Activated naive CD4-positive, alpha-beta T cell treated with anti-CD3 and anti-CD28 coated beads for 36 hours (primary cell): ENCODE results near the gene TMEM176A. TPM values are rescaled to one million over a fixed set of nuclear protein-coding genes. Genes with fewer than 3 reads are reported as not detected.

Experiments used
- CTCF ChIA-PET: fragments of 350-600 bp; sonication (Branson Sonifier 250); formaldehyde crosslinking; loops from one replicate; lab custom pipeline; 2021; ENCODE audit warnings: antibody characterized with exemption; lab: Charles Lee
- DNase-seq: peaks from one replicate; pipeline ENCODE4 v3.0.0-alpha.2; 2020
- H3K27ac Mint-ChIP-seq: one replicate; pipeline ENCODE4 v1.8.0; 2021; ENCODE audit warnings: mild to moderate bottlenecking, mixed read lengths
- H3K27me3 Mint-ChIP-seq: one replicate; pipeline ENCODE4 v1.8.0; 2021; ENCODE audit warnings: low read depth, mixed read lengths
- H3K36me3 Mint-ChIP-seq: one replicate; pipeline ENCODE4 v1.8.0; 2021; ENCODE audit warnings: low read depth, mixed read lengths
- H3K4me1 Mint-ChIP-seq: one replicate; pipeline ENCODE4 v1.8.0; 2021; ENCODE audit warnings: low read depth, mixed read lengths
- H3K4me3 Mint-ChIP-seq: one replicate; pipeline ENCODE4 v1.8.0; 2021; ENCODE audit warnings: mild to moderate bottlenecking, moderate library complexity, mixed read lengths
- H3K9me3 Mint-ChIP-seq: one replicate; pipeline ENCODE4 v1.8.0; 2021; ENCODE audit warnings: mixed read lengths
- intact Hi-C: fragments of 100-400 bp; cut with micrococcal nuclease; formaldehyde crosslinking; loops from one replicate; pipeline ENCODE4 v1.15.1; 2023
- total RNA-seq, 2 experiments: library from RNA; stranded (reverse); gene quantifications; one replicate each; pipeline ENCODE4 v1.2.3, GENCODE V29; 2021

The TMEM176A gene
- total RNA-seq, 2 experiments from 2014 or later = not detected

- Mint-ChIP-seq H3K27ac (no peak overlapping the region), H3K27me3 (peaks cover 2% of the 10 kb centered on the region), H3K36me3 (no peaks in the 10 kb centered on the region), H3K4me3 (no peak overlapping the region), H3K4me1 (peaks cover 8% of the 10 kb centered on the region), H3K9me3 (no peaks in the 10 kb centered on the region)
- DNase-seq = no peak
- intact Hi-C loops = no loop called here
- CTCF ChIA-PET = interaction anchor here (2.1 kb wide), 1 partner anchor 11 kb away, joined by 9 read pairs; no protein-coding TSS in a partner anchor
These were observed 10.0 kb upstream of the TMEM176A start for GRCh38 chr7:150790416-150791075.

DNA sequence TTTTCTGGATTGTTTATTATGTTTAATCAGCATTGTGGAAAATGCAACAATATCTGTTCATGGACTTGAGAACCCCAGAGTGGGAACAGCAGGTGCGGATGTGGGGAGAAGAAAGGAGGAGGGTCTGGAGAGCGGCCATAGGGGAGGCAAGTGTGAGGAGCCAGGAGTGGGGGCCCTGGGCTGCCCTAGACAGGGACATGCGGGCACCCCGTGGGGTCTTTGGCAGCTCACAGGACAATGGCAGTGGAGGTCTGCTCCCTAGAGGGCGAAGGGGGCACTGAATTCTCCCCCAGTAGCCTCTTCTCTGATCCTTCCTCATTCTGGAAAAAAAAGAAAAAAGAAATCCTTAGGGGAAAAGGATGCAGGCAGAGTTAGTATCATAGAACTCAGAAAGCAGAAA is 9.3 kb upstream of the TMEM176A start:
- intact Hi-C loops = no loop called here
- Mint-ChIP-seq H3K9me3 (peaks cover 3% of the 10 kb centered on the region), H3K4me3 (no peak overlapping the region), H3K4me1 (peaks cover under 1% of the 10 kb centered on the region), H3K27ac (no peak overlapping the region), H3K27me3 (peaks cover 4% of the 10 kb centered on the region), H3K36me3 (no peaks in the 10 kb centered on the region)
- CTCF ChIA-PET = interaction anchor here (0.6 kb wide), 1 partner anchor 967 kb away, joined by 3 read pairs; no protein-coding TSS in a partner anchor
- DNase-seq = no peak

- H3K4me3 Mint-ChIP-seq = no peak overlapping the region
- H3K27ac Mint-ChIP-seq = no peak overlapping the region
- peaks cover 4% of the 10 kb centered on the region for H3K27me3 Mint-ChIP-seq
- peaks cover 3% of the 10 kb centered on the region for H3K9me3 Mint-ChIP-seq
- DNase-seq = no peak
- no peaks in the 10 kb centered on the region for H3K4me1 Mint-ChIP-seq
- CTCF ChIA-PET = interaction anchor here (0.6 to 2.8 kb wide), 4 partner anchors 12 to 966 kb away, joined by 3 to 15 read pairs (median 3); no protein-coding TSS in a partner anchor
- intact Hi-C loops = no loop called here
- H3K36me3 Mint-ChIP-seq = no peaks in the 10 kb centered on the region
These were observed 8.7 kb upstream of the TMEM176A start for GRCh38 chr7:150791746-150792452.

GRCh38 chr7:150793569-150794238 is 6.9 kb upstream of the TMEM176A start:
- H3K4me1 Mint-ChIP-seq = no peaks in the 10 kb centered on the region
- intact Hi-C loops = no loop called here
- peaks cover 3% of the 10 kb centered on the region for H3K9me3 Mint-ChIP-seq
- no peaks in the 10 kb centered on the region for H3K36me3 Mint-ChIP-seq
- CTCF ChIA-PET = interaction anchor here (1.1 to 2.8 kb wide), 2 partner anchors 14 to 83 kb away, joined by 3 to 15 read pairs; no protein-coding TSS in a partner anchor
- peaks cover 11% of the 10 kb centered on the region for H3K27me3 Mint-ChIP-seq
- no peak overlapping the region for H3K27ac Mint-ChIP-seq
- no peak overlapping the region for H3K4me3 Mint-ChIP-seq
- DNase-seq = no peak

- no peak overlapping the region for H3K4me3 Mint-ChIP-seq
- CTCF ChIA-PET = no interaction called here
- peaks cover 10% of the 10 kb centered on the region for H3K4me1 Mint-ChIP-seq
- intact Hi-C loops = no loop called here
- no peak overlapping the region for H3K27ac Mint-ChIP-seq
- H3K27me3 Mint-ChIP-seq = peaks cover 39% of the 10 kb centered on the region
- peaks cover 3% of the 10 kb centered on the region for H3K9me3 Mint-ChIP-seq
- no peaks in the 10 kb centered on the region for H3K36me3 Mint-ChIP-seq
- no peak for DNase-seq
These were observed 2.9 kb upstream of the TMEM176A start for GRCh38 chr7:150797661-150798060.

DNA sequence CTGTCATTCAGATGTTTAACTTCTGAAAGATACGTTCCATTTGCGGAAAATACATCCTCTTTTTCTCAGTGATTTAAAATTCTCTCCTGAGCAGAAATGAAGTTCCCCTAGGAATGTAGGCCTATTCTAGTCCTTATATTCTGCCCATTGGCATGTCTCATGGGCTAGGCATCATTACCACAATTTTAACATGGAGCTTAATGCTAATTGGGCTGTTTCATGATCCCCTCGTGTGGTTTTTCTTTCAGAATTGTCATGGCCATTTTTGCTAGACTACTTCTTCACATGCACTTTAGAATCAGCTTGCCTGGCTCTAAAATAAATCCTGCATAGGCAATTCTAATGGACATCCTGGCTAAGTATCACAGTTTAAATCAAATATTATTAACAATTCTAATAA is 1.4 kb upstream of the TMEM176A start:
- Mint-ChIP-seq H3K4me3 (peak overlapping the region; percentile 30), H3K27ac (no peak overlapping the region), H3K9me3 (peaks cover 3% of the 10 kb centered on the region), H3K4me1 (peaks cover 10% of the 10 kb centered on the region), H3K36me3 (no peaks in the 10 kb centered on the region), H3K27me3 (peaks cover 42% of the 10 kb centered on the region)
- intact Hi-C loops = no loop called here
- DNase-seq = no peak
- CTCF ChIA-PET = no interaction called here

DNA sequence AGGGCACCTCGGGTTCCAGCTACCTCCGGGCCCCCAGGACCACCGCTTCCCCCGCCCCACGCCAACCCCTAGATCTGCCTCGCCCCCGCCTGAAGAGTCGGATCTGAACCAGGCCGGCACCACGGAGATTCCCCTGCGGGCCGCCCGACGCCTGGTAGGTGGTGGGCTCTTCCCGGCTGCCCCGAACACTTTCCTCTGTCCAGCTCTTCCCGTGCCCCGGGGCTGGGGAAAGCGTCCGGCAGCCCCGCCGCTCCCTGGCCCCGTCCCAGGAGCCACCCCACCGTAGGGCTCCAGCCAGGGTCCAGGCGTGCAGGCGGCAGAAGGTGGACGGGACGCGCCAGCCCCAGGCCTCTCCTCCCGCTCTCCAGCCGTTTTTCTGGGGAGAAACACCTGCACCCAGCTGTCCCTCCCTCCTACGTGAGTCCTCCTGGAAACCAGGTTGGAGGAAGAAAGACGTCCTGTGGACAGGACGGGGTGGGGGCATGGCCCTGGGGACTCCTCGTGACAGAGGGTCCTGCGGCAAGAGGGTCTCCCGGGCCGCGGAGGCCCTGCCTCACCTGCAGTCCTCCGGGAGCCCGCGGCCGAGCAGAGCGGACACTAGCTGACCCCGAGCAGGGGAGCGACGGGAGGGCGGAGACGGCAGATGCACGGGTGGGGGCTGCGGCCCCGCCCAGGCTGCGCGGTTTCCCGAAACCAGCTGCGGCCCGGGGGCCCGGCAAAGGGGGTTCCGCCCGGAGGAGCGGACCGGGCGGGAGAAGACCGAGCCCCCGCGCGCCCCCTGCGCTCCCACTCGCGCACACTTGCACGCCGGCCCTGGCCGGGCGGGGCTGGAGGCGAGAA is 608 bp upstream of the TMEM176A start, which contains the start of gene TMEM176B:
TSS of gene TMEM176B (minus strand) at position 624 of the 840 bp plus-strand sequence. CDS start 3,795 bp downstream, outside the sequence.
- no peak for DNase-seq
- Mint-ChIP-seq H3K4me3 (peak within 1 kb of the TSS; percentile 59), H3K27me3 (peaks cover 45% of the 10 kb centered on the region), H3K36me3 (no peaks in the 10 kb centered on the region), H3K9me3 (peaks cover 3% of the 10 kb centered on the region), H3K27ac (no peak within 1 kb of the TSS), H3K4me1 (peaks cover 10% of the 10 kb centered on the region)
- CTCF ChIA-PET = no interaction called here
- intact Hi-C loops = no loop called here

- CTCF ChIA-PET = no interaction called here
- H3K27me3 Mint-ChIP-seq = peaks cover 43% of the 10 kb centered on the region
- peak overlapping the region; percentile 59 for H3K4me3 Mint-ChIP-seq
- no peak overlapping the region for H3K27ac Mint-ChIP-seq
- H3K9me3 Mint-ChIP-seq = peaks cover 12% of the 10 kb centered on the region
- no peak for DNase-seq
- intact Hi-C loops = no loop called here
- H3K36me3 Mint-ChIP-seq = peaks cover 1% of the 10 kb centered on the region
- H3K4me1 Mint-ChIP-seq = peaks cover 10% of the 10 kb centered on the region
These were observed 825 bp downstream of the TMEM176A start for GRCh38 chr7:150801242-150801945.

DNA sequence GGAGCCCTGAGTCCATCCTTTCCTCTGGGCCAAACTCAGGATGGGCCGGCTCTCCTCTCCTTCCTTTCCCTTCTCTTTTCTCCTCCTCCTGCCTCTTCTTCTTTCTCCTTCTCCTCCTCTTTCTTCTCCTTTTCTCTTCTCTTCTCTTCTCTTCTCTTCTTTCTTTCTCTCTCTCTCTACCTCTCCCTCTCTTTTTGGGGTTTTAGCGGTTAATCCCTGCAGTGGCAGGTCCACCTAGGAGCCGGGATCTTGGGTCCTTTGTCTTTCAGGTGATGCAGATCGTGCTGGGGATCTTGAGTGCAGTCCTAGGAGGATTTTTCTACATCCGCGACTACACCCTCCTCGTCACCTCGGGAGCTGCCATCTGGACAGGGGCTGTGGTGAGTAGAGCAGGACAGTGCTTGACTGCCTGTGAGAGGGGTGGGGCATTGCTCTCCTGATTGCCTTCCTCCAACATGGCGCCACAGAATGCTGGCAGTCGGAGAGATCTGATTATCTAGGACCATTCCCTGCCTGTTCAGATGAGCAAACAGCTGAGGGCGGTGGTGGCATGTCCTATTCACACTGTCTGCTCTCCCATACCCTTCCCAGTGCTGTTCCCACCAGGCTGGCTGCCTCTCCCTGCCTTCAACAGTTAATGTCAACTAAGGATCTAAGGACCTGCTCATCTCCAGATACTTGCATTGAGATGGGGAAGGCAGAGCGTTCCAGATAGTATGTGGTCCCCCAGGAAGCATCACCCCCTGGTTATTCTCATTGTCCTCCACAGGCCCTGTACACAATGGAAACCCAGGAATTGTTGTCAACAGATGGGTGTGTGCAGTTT is 1.6 kb downstream of the TMEM176A start:
- Mint-ChIP-seq H3K4me1 (peaks cover 10% of the 10 kb centered on the region), H3K27ac (no peak overlapping the region), H3K4me3 (peak overlapping the region; percentile 23), H3K36me3 (peaks cover 1% of the 10 kb centered on the region), H3K9me3 (peaks cover 12% of the 10 kb centered on the region), H3K27me3 (peaks cover 41% of the 10 kb centered on the region)
- CTCF ChIA-PET = no interaction called here
- intact Hi-C loops = no loop called here
- DNase-seq = no peak

DNA sequence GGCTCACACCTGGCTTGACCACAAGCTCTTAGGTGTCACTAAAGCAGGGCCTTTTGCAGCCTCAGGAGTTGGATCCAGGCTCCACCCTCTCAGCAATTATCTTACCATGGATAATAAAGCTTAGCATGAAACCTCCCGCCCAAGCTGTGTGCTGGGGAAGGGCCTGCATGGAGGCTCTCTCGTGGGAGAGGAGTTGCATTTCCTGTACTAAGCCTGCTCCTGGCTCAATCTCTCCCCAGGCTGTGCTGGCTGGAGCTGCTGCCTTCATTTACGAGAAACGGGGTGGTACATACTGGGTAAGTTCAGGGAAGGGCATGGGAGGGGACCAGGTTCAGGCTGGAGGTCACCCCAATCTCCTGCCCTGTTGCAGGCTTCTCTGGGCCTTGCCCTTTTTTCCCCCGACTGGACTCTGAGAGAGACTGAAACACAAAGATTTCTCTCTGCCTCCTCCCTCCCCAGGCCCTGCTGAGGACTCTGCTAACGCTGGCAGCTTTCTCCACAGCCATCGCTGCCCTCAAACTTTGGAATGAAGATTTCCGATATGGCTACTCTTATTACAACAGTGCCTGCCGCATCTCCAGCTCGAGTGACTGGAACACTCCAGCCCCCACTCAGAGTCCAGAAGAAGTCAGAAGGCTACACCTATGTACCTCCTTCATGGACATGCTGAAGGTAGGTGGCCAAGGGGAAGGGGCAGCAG is 2.7 kb downstream of the TMEM176A start:
- intact Hi-C loops = no loop called here
- peaks cover 12% of the 10 kb centered on the region for H3K9me3 Mint-ChIP-seq
- H3K4me3 Mint-ChIP-seq = no peak overlapping the region
- H3K4me1 Mint-ChIP-seq = peaks cover 10% of the 10 kb centered on the region
- CTCF ChIA-PET = interaction anchor here (0.6 to 0.8 kb wide), 2 partner anchors 74 to 278 kb away, joined by 3 to 4 read pairs; no protein-coding TSS in a partner anchor
- no peak overlapping the region for H3K27ac Mint-ChIP-seq
- no peak for DNase-seq
- H3K27me3 Mint-ChIP-seq = peaks cover 44% of the 10 kb centered on the region
- peaks cover 1% of the 10 kb centered on the region for H3K36me3 Mint-ChIP-seq
